Fibroblast of the aortic adventitia (primary cell): ENCODE measurements around the gene SNX33. TPM values are rescaled to one million over a fixed set of nuclear protein-coding genes. Genes with fewer than 3 reads are reported as not detected.

Source experiments
- total RNA-seq: library from RNA; depleted of rRNA; stranded (reverse); fragments of >200 nt; gene quantifications from 2 replicates; pipeline ENCODE4 v1.2.3, GENCODE V29; 2012; ENCODE audit warnings: low replicate concordance

SNX33 gene
- total RNA-seq, 1 donor: 27.8 TPM

Other genes with a start within 250 kb of the SNX33 start
- gene SIN3A, start 196.2 kb upstream of the SNX33 start, total RNA-seq: 37.3 and 52.9 TPM in 2 replicates
- gene PTPN9, start 68.6 kb upstream of the SNX33 start, total RNA-seq: 14.4 and 24.0 TPM in 2 replicates
- gene SNUPN, start 22.2 kb upstream of the SNX33 start, total RNA-seq: 41.5 and 43.3 TPM in 2 replicates
- 81.7 and 82.1 TPM in 2 replicates for gene IMP3, start 7.7 kb upstream of the SNX33 start, total RNA-seq
- gene CSPG4, start 64.9 kb downstream of the SNX33 start, total RNA-seq: 12.0 and 27.8 TPM in 2 replicates
- gene UBE2Q2, start 195.5 kb downstream of the SNX33 start, total RNA-seq: 51.5 and 58.6 TPM in 2 replicates